Stimulated activated CD8-positive, alpha-beta memory T cell treated with anti-CD3 and anti-CD28 coated beads, Interleukin-7, amount 100 ng/mL, for 4 hours (primary cell): Measurements from ENCODE around the gene TRMT2B.
"Not testable (repeated sequence)": the region's sequence is repeated elsewhere in the genome, so short reads cannot be mapped to it uniquely, and the experiment has no call there.

Experiments used
- DNase-seq, 2 donors: peaks; one replicate each; pipeline ENCODE4 v3.0.0-alpha.2; 2020; ENCODE audit warnings: low read depth in 2 of 2

Gene TRMT2B

DNA sequence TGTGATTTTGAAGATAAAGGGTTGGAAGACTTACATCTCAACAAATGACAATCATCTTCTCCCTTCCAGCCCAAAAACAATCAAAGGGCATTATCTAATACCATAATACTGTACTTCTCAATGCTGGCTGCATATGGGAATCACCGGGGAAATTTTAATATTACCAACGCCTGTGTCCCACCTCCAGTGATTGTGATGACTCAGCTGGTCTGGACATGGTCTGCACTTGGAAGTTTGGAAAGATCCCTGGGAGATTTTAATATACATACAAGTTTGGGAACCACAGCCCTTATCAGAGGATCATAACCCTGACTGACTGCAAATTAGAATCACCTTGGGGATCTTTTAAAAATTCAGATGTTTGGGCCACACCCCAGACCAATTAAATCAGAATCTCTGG is 52.5 kb downstream of the TRMT2B start:
- no peak for DNase-seq

DNA sequence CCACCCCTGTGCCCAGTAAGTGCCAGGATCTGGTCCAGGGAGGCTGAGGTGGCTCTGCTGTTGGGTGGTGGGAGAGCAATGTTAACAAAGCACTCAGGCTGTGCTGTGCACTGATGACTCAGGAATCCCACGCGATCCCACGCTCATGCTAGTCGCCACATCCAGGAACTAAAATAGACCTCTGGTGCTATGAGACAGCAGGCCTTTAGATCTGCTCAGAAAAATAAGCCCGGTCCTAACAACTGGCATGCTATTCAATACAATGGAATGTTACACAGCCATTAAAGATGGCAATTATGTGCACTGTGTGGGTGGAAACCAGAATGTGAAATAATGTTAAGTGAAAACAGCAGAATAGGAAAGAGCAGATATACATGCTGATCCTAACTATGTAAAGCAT is 56.4 kb downstream of the TRMT2B start:
- DNase-seq = no peak

DNA sequence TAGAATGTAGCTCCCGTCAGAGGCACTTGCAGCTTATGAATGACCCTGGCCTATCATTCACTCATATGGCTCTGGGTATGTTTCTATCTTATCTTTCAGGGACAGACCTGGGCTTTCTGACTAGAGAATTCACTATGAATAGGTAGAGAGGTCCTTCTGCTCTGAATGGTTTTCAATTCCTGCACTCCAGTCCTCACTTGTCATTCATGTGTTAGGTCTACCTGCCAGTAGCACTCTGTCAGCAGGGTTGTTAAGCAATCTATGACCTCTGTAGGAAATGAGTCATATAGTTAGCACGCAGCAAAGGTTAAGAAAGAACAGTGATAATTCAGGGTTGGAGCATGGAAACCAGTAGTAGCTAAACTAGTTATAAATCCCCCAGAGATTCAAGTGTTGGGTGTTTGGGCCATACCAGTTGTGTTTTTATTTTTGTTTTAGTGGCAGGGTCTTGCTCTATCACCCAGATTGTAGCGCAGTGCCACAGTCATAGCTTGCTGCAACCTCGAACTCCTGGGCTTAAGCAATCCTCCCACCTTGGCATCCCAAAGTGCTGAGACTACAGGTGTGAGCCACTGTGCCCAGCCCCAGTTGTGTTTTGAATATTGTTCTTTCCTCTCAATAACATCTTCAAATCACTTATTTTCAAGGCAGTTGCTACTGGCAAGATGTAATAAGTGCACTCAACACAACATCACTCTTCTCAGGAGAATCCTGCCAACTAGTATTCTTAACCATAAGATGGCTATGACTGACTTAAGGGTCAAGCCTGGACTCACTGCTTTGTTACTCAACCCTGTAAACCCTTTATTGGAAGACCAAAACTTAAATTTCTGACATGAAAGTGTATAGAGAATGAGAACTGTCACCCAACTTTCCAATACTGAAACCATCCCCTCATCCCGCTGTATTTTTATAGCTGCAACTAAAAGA is 57.3 kb downstream of the TRMT2B start:
- DNase-seq = no peak

DNA sequence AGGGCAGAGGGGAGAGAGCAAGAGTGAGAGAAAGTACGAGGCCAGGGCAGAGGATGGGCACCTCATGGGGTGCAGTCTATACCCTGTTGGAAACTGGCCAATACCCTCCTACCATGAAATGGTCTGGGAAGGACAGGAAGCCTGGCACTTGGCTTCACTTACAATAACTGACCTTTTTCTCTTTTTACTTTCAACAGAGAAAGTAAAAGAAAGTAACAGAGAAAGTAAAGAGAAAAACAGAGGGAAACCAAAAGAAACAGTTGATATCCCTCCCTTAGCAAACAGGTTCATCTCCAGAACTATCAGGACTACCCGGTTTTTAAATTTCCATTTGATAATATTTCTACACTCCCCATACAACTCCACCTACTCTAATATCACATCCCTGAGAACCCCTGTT is 61.8 kb downstream of the TRMT2B start:
- no peak for DNase-seq

DNA sequence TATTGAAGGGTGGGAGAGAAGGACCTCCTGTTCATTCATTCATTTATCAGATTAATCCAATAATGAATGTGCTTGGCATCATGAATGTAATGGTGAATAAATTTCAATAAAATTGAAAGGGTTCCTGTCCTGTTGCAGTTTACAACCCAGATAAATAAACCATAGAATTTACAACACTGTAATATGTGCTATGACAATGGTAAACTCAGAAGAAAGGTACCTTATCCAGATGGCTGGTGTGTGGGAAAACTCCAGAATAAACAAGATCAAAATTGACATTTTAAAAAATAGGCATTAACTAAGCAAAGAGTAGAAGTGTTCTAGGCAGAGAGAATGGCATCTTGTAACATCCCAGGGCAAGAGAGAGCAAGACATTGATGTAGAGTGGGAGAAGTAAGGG is 67.1 kb downstream of the TRMT2B start:
- no peak for DNase-seq

DNA sequence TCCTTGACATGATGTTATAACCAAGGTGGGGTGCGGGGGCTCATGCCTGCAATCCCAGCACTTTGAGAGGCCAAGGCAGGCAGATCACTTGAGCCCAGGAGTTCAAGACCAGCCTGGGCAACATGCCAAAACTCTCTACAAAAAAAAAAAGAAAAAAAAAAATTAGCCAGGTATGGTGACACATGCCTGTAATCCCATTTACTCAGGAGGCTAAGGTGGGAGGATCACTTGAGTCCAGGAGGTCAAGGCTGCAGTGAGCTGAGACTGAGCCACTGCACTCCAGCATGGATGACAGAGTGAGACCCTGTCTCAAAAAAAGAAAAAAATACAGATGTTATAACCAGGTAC is 70.4 kb downstream of the TRMT2B start:
- DNase-seq = not testable (repeated sequence)

DNA sequence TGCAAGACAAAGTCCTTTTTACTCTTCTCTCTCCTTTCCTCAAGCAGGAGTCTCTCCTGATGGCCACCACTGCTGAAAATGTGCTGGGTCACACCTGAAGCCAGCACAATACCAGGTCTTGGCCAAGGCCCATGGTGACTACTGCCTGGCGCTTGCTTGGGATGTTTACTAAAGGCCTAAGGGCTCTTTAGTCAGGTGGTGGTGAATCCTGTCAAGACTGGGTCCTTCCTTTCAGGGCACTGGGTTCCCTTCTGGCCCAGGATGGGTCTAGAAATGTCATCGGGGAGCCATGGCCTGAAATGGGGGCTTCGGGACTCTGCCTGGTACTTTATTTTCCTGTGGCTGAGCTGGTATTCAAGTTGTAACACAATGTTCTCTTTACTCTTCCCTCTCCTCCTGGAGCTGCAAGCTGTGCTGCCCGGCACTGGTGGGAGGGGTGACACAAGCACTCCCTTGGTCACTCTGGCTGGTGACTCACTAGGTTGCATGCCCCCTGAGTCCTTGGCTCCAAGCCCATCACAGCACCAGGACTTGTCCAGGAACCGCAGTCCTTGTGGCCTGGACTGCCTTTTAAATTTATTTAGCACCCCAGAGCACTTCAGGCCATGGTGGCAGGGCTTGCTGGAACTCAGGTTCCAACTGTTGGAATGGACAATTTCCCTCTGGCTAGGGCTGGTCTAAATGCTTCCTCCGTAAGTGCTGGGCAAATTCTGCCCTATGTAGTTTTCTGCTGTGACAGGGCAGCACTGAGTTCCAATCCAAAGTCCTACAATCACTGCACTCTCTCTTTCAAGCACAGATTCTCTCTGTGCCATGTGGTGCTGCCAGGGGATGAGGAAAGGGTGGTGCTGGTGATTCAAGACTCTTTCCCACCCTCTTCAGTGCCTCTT is 71.1 kb downstream of the TRMT2B start:
- no peak for DNase-seq

DNA sequence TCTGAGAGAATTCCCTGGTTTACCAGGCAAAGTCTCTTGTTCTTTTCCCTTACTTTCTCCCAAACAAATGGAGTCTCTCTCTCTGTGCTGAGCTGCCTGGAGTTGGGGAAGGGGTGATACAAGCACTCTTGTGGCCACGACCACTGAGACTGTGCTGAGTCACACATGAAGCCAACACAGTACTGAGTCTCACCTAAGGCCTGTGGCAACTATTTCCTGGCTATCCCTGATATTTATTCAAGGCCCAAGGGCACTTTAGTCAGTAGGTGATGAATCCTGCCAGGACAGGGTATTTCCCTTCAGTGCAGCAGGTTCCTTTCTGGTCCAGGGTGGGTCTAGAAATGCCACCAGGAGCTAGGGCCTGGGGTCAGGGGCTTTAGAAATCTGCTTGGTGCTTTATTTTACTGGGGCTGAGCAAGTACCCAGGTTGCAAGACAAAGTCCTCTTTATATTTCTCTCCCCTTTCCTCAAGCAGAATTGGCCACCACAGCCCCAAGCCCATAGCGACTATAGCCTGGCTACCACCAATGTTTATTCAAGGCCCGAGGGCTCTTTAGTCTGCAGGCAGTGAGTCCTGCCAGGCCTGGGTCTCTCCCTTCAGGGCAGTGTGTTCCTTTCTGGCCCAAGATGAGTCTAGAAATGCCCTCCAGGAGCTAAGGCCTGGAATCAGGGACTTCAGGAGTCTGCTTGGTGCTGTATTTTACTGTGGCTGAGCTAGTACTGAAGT is 71.9 kb downstream of the TRMT2B start:
- no peak for DNase-seq

DNA sequence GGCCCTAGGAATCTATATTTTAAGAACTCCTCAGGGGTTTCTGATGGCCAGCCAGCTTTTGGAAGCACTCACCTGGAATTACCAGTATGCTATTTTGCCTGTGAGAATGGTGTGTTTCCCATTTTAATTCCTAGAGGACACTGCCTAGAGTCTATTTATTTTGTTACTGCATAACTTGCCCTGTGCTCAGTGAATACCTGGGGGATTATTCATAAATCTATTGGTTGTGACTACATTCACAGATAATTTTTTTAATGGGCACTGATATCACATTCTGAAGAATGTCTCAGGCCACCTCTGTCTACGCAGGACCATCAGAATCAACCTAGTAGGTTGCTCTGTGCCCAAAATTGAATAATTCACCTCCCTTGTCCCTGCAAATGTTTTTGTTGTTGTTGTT is 75.7 kb downstream of the TRMT2B start:
- no peak for DNase-seq

DNA sequence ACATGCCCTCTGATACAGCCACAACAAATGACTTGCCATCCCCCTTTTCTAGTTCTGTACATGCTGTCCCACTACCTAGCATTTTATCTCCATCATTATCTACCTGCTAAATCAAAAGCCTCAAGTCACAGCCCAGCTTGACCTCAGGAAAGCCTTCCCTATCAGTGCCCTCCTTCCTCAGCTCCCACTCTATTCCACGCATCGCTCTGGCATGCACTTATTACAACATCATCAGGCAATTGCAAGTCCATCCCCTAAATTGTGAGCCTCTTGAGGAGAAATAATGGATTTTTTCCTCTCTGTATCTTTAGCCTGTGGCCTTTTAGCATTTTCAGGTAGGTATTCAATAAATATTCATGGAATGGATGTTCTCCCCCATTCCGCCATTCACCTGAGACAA is 76.7 kb downstream of the TRMT2B start:
- no peak for DNase-seq

DNA sequence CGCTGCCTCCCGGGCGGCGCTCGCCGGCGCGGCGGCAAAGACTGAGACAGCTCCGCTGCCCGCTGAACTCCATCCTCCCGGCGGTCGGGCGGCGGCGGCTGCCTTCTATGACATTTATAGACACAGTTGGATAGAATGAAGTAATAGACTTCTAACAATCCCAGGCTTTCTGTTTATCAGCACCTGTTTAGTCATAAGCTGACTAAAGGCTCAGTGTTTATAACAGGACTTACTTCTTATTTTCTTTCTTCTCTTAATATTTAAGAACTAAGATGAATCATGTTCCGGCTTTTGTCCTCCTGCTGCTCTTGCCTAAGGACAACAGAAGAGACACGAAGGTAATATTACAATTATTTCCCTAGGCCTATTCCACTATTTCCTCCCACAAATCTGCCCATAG is 78.5 kb downstream of the TRMT2B start:
- DNase-seq = no peak

DNA sequence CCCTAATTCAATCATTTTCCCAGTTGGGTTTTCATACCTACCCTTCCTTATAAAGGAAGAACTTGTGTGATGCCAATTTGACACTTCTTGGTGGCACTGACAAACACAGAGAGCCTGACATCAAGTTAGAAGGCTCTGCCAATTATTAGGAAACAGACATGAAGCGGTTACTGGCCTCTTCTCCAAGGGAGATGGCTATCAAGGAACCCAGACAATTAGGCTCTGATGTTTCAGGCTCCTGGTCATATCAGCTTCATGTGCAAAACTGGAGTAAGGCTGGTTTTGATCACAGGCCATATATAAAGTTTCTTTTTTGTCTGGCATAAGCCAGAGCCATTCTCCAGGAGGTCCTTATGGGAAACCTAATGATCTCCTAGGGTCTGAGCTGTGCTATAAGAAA is 82.0 kb downstream of the TRMT2B start:
- no peak for DNase-seq

DNA sequence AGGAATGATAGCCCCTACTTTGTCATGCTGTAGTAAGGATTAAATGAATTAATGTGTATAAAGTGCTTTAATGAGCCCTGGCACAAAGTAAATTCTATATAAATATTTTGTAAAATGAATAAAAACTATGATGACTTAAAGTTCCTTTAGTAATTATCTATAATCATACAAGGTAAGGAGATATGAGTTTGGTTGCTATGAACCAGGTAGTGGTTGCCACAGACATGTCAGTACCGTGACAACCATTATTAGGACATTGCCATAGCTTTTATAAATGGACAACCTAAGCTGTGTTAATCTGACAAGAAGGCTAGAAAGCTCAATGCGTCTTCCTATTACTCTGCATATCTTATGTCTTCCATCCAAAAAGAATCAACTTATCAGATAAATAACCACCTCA is 82.5 kb downstream of the TRMT2B start, which contains the start of gene ARL13A:
ARL13A (plus strand) TSS at position 301 of the 400 bp plus-strand sequence. CDS start 3,982 bp downstream, outside the sequence.
- DNase-seq = no peak

DNA sequence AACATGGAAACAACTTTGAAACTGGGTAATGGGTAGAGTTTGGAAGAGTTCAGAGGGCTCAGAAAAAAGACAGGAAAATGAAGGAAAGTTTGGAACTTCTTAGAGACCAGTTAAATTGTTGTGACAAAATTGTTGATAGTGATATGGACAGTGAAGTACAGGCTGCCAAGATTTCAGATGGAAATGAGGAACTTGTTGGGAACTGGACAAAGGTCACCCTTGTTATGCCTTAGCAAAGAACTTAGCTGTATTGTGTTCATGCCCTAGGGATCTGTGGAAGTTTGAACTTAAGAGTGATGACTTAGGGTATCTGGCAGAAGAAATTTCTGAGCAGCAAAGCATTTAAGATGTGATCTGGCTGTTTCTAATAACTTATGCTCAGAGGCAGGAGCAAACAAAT is 87.5 kb downstream of the TRMT2B start:
- DNase-seq = no peak

DNA sequence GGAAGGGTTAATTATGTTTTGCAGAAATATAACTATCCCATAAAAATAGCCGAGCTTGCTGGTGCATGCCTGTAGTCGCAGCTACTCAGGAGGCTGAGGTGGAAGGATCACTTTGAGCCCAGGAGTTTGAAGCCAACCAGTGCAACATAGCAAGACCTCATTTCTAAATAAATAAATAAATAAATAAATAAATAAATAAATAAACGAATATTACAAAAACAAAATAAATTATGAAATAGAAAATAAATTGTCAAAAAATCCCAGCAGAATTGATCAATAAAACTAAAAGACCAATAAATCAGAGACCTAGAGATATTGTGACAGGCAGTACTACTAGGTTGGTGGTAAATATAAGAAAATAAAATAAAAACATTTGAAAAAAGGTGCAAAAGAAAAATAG is 89.1 kb downstream of the TRMT2B start:
- DNase-seq = no peak
